ENCODE data around the gene PEX11G.

PEX11G gene

GRCh38 chr19:7488736-7489353 is at the start of gene PEX11G:
Gene PEX11G, minus strand, starts transcription at chr19:7489035. Its CDS starts 25 bp downstream, at chr19:7489010.
- in situ Hi-C loops (cut with MboI; ENCODE audit: low sequenced_read_pairs) = no loop called here

- in situ Hi-C loops (cut with MboI; ENCODE audit: low sequenced_read_pairs) = no loop called here
Observed at GRCh38 chr19:7535998-7536695, 47.3 kb upstream of the PEX11G start.

GRCh38 chr19:7535047-7535997 is 46.5 kb upstream of the PEX11G start, which contains the start of gene PNPLA6:
Gene PNPLA6, plus strand, starts transcription at chr19:7535717. Its CDS starts 72 bp downstream, at chr19:7535789.
- in situ Hi-C loops (cut with MboI; ENCODE audit: low sequenced_read_pairs) = no loop called here

- in situ Hi-C loops (cut with MboI; ENCODE audit: low sequenced_read_pairs) = no loop called here
Observed at GRCh38 chr19:7534531-7535046, 45.8 kb upstream of the PEX11G start.

- in situ Hi-C loops (cut with MboI; ENCODE audit: low sequenced_read_pairs) = no loop called here
Observed at GRCh38 chr19:7533925-7534480, 45.2 kb upstream of the PEX11G start.

GRCh38 chr19:7533281-7533885 is 44.5 kb upstream of the PEX11G start:
- in situ Hi-C loops (cut with MboI; ENCODE audit: low sequenced_read_pairs) = no loop called here

GRCh38 chr19:7529610-7530490 is 41.0 kb upstream of the PEX11G start:
- in situ Hi-C loops (cut with MboI; ENCODE audit: low sequenced_read_pairs) = no loop called here

- in situ Hi-C loops (cut with MboI; ENCODE audit: low sequenced_read_pairs) = no loop called here
Observed at GRCh38 chr19:7529246-7529600, 40.4 kb upstream of the PEX11G start.

GRCh38 chr19:7528522-7529245 is 39.8 kb upstream of the PEX11G start:
- in situ Hi-C loops (cut with MboI; ENCODE audit: low sequenced_read_pairs) = no loop called here

GRCh38 chr19:7528192-7528519 is 39.3 kb upstream of the PEX11G start:
- in situ Hi-C loops (cut with MboI; ENCODE audit: low sequenced_read_pairs) = no loop called here

GRCh38 chr19:7527516-7528191 is 38.8 kb upstream of the PEX11G start:
- in situ Hi-C loops (cut with MboI; ENCODE audit: low sequenced_read_pairs) = no loop called here

- in situ Hi-C loops (cut with MboI; ENCODE audit: low sequenced_read_pairs) = no loop called here
Observed at GRCh38 chr19:7526059-7526929, 37.5 kb upstream of the PEX11G start.

GRCh38 chr19:7524992-7525739 is 36.3 kb upstream of the PEX11G start:
- in situ Hi-C loops (cut with MboI; ENCODE audit: low sequenced_read_pairs) = no loop called here

GRCh38 chr19:7524523-7524922 is 35.7 kb upstream of the PEX11G start:
- in situ Hi-C loops (cut with MboI; ENCODE audit: low sequenced_read_pairs) = no loop called here

- in situ Hi-C loops (cut with MboI; ENCODE audit: low sequenced_read_pairs) = no loop called here
Observed at GRCh38 chr19:7522923-7523667, 34.3 kb upstream of the PEX11G start.
